ENCODE measurements around the gene MARF1. TPM values are rescaled to one million over a fixed set of nuclear protein-coding genes. Genes with fewer than 3 reads are reported as not detected.
"Not testable (repeated sequence)": the region's sequence is repeated elsewhere in the genome, so short reads cannot be mapped to it uniquely, and the experiment has no call there.

The MARF1 gene
- total RNA-seq, 4 donors from 2014 or later, result 21.0 to 91.9 (median 42.2) TPM

DNA sequence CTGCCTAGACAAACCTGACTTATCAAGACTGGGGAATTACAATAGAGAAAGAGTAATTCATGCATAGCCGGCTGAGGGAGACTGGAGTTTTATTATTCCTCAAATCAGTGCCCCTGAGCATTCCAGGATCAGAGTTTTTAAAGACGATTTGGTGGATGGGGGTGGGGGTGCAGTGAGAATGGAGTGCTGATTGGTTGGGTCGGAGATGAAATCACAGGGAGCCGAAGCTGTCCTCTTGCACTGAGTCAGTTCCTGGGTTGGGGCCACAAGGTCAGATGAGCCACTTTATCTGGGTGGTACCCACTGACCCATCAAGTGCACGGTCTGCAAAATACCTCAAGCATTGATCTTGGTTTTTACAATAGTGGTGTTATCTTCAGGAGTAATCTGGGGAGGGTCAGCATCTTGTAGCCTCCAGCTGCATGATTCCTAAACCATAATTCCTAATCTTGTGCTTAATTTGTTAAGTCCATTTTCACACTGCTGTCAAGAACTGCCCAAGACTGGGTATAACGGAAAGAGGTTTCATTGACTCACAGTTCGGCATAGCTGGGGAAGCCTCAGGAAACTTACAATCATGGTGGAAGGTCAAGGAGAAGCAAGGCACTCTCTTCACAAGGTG is 69.6 kb downstream of the MARF1 start:
- no peaks in the 10 kb centered on the region for H3K4me1 ChIP-seq
- H3K27me3 ChIP-seq, result no peaks in the 10 kb centered on the region
- H3K27ac ChIP-seq, result no peak overlapping the region
- H3K9me3 ChIP-seq, result no peaks in the 10 kb centered on the region
- TF ChIP-seq, protein P1, sequence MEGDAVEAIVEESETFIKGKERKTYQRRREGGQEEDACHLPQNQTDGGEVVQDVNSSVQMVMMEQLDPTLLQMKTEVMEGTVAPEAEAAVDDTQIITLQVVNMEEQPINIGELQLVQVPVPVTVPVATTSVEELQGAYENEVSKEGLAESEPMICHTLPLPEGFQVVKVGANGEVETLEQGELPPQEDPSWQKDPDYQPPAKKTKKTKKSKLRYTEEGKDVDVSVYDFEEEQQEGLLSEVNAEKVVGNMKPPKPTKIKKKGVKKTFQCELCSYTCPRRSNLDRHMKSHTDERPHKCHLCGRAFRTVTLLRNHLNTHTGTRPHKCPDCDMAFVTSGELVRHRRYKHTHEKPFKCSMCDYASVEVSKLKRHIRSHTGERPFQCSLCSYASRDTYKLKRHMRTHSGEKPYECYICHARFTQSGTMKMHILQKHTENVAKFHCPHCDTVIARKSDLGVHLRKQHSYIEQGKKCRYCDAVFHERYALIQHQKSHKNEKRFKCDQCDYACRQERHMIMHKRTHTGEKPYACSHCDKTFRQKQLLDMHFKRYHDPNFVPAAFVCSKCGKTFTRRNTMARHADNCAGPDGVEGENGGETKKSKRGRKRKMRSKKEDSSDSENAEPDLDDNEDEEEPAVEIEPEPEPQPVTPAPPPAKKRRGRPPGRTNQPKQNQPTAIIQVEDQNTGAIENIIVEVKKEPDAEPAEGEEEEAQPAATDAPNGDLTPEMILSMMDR (IDR thresholded peaks at IDR 0.05), result no peak
- no peak for TF ChIP-seq POLR2A (IDR thresholded peaks at IDR 0.05)
- intact Hi-C loops (cut with DNase I; ENCODE audit: low total_unique reads), result no loop called here
- no peak for DNase-seq
- H3K4me3 ChIP-seq, result no peak overlapping the region
- no peaks in the 10 kb centered on the region for H3K36me3 ChIP-seq

DNA sequence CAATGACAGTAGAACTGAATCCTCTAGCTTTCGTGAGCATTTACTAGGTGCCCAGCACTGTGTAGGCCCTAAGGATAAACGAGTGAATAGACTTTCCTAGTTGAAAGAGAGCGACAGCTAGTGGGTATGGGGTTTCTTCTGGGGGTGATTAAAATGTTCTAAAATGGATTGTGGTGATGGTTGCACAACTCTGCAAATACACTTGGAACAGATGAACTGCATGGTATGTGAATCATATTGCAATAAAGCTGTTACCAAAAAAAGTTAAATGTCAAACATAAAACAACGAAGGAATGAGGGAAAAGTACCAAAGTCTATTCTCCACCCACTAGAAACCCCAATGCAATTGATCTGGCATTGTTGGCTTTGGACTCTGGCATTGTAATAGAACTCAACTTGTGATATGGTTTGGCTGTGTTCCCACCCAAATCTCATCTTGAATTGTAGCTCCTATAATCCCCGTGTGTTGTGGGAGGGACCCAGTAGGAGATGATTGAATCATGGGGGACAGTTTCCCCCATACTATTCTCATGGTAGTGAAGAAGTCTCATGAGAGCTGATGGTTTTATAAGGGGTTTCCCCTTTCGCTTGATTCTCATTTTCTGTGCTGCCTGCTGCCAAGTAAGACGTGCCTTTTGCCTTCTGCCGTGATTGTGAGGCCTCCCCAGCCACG is 70.5 kb downstream of the MARF1 start:
- no peaks in the 10 kb centered on the region for H3K27me3 ChIP-seq
- no peaks in the 10 kb centered on the region for H3K36me3 ChIP-seq
- TF ChIP-seq, protein P1 (IDR thresholded peaks at IDR 0.05), result no peak
- no peak for TF ChIP-seq POLR2A (IDR thresholded peaks at IDR 0.05)
- no peak overlapping the region for H3K4me3 ChIP-seq
- H3K27ac ChIP-seq, result peak overlapping the region in 1 of 2 donors; percentile 12
- intact Hi-C loops (cut with DNase I; ENCODE audit: low total_unique reads), result no loop called here
- no peaks in the 10 kb centered on the region for H3K4me1 ChIP-seq
- H3K9me3 ChIP-seq, result no peaks in the 10 kb centered on the region
- DNase-seq, result no peak

DNA sequence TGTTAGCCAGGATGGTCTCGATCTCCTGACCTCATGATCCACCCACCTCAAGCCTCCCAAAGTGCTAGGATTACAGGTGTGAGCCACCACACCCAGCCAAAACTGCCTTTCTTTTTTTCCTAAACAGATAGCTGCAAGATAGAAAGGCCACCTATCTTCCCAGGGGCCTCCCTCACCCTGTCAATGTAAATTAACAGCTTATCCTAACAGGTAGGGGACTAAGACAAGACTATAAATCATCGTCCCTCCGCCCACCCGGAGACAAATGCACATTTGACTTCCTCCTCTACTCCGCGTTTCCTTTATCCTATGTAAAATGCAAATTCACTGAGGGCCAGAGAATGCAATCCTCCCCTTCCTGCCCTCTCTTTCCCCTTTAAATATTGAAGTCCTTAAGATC is 71.4 kb downstream of the MARF1 start:
- no peak overlapping the region for H3K4me3 ChIP-seq
- TF ChIP-seq POLR2A (IDR thresholded peaks at IDR 0.05), result no peak
- TF ChIP-seq, protein P1 (IDR thresholded peaks at IDR 0.05), result no peak
- H3K36me3 ChIP-seq, result no peaks in the 10 kb centered on the region
- DNase-seq, result no peak
- H3K27me3 ChIP-seq, result no peaks in the 10 kb centered on the region
- H3K4me1 ChIP-seq, result no peaks in the 10 kb centered on the region
- H3K27ac ChIP-seq, result peak overlapping the region in 1 of 2 donors; percentile 12
- no peaks in the 10 kb centered on the region for H3K9me3 ChIP-seq
- intact Hi-C loops (cut with DNase I; ENCODE audit: low total_unique reads), result no loop called here

DNA sequence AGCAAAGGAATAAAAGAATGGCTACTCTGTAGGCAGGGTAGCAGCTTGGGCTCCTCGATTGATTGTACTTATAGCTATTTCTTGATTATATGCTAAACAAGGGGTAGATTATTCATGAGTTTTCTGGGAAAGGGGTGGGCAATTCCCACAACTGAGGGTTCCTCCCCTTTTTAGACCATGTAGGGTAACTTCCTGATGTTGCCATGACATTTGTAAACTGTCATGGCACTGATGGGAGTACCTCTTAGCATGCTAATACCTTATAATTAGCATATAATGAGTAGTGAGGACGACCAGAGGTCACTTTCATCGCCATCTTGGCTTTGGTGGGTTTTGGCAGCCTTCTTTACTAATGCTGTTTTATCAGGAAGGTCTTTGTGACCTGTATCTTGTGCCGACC is 72.3 kb downstream of the MARF1 start:
- H3K4me3 ChIP-seq; H3K4me1 ChIP-seq; H3K36me3 ChIP-seq; intact Hi-C loops (cut with DNase I; ENCODE audit: low total_unique reads); DNase-seq; H3K27ac ChIP-seq; H3K9me3 ChIP-seq; H3K27me3 ChIP-seq: not testable (repeated sequence)

DNA sequence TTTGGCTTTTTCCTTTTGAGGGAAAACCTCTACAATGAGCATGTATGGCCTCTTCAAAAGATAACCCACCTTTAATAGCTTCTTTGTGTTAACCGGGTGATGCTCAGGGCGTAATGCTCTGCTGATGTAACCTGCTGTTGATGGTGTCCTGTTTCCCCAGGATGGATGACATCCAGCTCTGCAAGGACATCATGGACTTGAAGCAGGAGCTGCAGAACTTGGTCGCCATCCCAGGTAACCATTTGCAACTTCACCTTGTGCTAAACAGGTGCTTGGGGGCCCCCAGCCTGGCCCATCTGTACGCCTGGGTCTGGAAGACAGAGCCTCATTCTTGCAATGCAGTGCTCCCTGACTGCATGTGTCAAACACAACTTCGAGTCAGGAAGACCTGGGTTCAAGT is 75.1 kb downstream of the MARF1 start:
- Histone ChIP-seq H3K4me3 (no peak overlapping the region), H3K4me1 (no peaks in the 10 kb centered on the region), H3K9me3 (no peaks in the 10 kb centered on the region), H3K27ac (no peak overlapping the region), H3K27me3 (no peaks in the 10 kb centered on the region), H3K36me3 (no peaks in the 10 kb centered on the region)
- no peak for DNase-seq
- no peak for TF ChIP-seq POLR2A (IDR thresholded peaks at IDR 0.05)
- intact Hi-C loops (cut with DNase I; ENCODE audit: low total_unique reads), result no loop called here

DNA sequence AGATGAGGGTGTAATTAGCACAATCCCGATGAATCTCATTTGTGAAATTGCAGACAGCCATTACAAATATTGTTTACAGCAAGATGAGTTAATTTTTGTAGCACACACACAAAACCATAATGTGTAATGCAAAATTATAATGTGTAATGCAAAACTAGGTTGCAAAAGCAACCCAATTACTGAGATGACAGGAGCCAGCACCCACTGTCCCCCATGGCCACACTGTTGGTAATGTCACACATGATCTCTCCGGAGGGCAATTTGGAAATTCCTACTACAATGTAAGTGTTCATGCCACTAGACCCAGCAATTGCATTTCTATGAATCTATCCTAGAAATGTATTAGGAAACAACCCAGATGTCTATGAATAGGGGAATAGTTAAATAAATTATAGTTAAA is 76.9 kb downstream of the MARF1 start:
- TF ChIP-seq, protein P1 (IDR thresholded peaks at IDR 0.05), result no peak
- no peak for TF ChIP-seq POLR2A (IDR thresholded peaks at IDR 0.05)
- no peak overlapping the region for H3K4me3 ChIP-seq
- no peaks in the 10 kb centered on the region for H3K4me1 ChIP-seq
- no peak for DNase-seq
- no peaks in the 10 kb centered on the region for H3K27me3 ChIP-seq
- intact Hi-C loops (cut with DNase I; ENCODE audit: low total_unique reads), result no loop called here
- H3K36me3 ChIP-seq, result no peaks in the 10 kb centered on the region
- no peaks in the 10 kb centered on the region for H3K9me3 ChIP-seq
- H3K27ac ChIP-seq, result no peak overlapping the region

All from uterus (tissue), 4 donors.